Uterus (tissue), 4 donors: ENCODE data around the gene WNK3. TPM values are rescaled to one million over a fixed set of nuclear protein-coding genes. Genes with fewer than 3 reads are reported as not detected.

ENCODE experiments used
- DNase-seq, 2 donors: peaks; one replicate each; pipeline ENCODE4 v3.0.0-alpha.2; 2019 to 2020
- H3K27ac ChIP-seq, 2 donors: fragments of 200-600 bp; sonication (generic); 1 replicate in 1 of 2; 2 replicates in 1 of 2; pipeline ENCODE4 v1.5.1; 2016 to 2018
- H3K27me3 ChIP-seq, 2 donors: fragments of 200-600 bp; sonication (generic); one replicate each; pipeline ENCODE4 v1.5.1; 2018 to 2019; ENCODE audit warnings: control low read depth in 1 of 2
- H3K36me3 ChIP-seq, 2 donors: fragments of 200-600 bp; sonication (generic); one replicate each; pipeline ENCODE4 v1.5.1; 2019; ENCODE audit warnings: control low read depth in 1 of 2
- H3K4me1 ChIP-seq, 2 donors: fragments of 200-600 bp; sonication (generic); one replicate each; pipeline ENCODE4 v1.5.1; 2018 to 2019; ENCODE audit warnings: control low read depth in 1 of 2
- H3K4me3 ChIP-seq, 2 donors: fragments of 200-600 bp; sonication (generic); 1 replicate in 1 of 2; 2 replicates in 1 of 2; pipeline ENCODE4 v1.5.1; 2018 to 2019; ENCODE audit warnings: mild to moderate bottlenecking in 1 of 2
- H3K9me3 ChIP-seq, 2 donors: fragments of 200-600 bp; sonication (generic); one replicate each; pipeline ENCODE4 v1.5.1; 2019; ENCODE audit warnings: control low read depth in 1 of 2
- CTCF ChIP-seq, 4 experiments: fragments of 200-600 bp in 2 of 4; fragments of 450-650 bp in 2 of 4; sonication (generic) in 2 of 4; IDR thresholded peaks; one replicate each; pipeline ENCODE4 v1.5.1; 2016 to 2019; ENCODE audit warnings: antibody characterized with exemption in 4 of 4, mild to moderate bottlenecking in 2 of 4, moderate library complexity in 1 of 4
- POLR2A ChIP-seq, 2 donors: fragments of 450-650 bp; IDR thresholded peaks; one replicate each; pipeline ENCODE4 v1.6.1; 2016; ENCODE audit warnings: antibody characterized with exemption in 2 of 2, mild to moderate bottlenecking in 1 of 2, moderate library complexity in 1 of 2
- intact Hi-C: fragments of 100-400 bp; cut with DNase I; formaldehyde crosslinking; loops from one replicate; pipeline ENCODE4 v1.15.1; 2023; ENCODE audit warnings: low total_unique reads
- total RNA-seq, 4 donors: library from RNA; depleted of rRNA in 3 of 4; stranded (reverse); fragments of >200 nt in 3 of 4; gene quantifications; one replicate each; pipeline versions ENCODE4 v1.1.0 to v1.2.4, GENCODE V29; 2014 to 2023
- donor health status: DM: yes; HTN: yes; CAD: no.

Gene WNK3
- total RNA-seq, 4 donors from 2014 or later = 1.5 to 10.9 (median 4.0) TPM

- Histone ChIP-seq H3K4me1 (no peaks in the 10 kb centered on the region), H3K27ac (no peak overlapping the region), H3K4me3 (no peak overlapping the region), H3K27me3 (no peaks in the 10 kb centered on the region), H3K36me3 (no peaks in the 10 kb centered on the region), H3K9me3 (no peaks in the 10 kb centered on the region)
- DNase-seq = no peak
- intact Hi-C loops = no loop called here
- TF ChIP-seq POLR2A (IDR thresholded peaks at IDR 0.05) = no peak
- TF ChIP-seq CTCF (IDR thresholded peaks at IDR 0.05) = no peak
Measured at GRCh38 chrX:54177306-54177705, 180.5 kb downstream of the WNK3 start.

GRCh38 chrX:54173791-54174190 is 184.1 kb downstream of the WNK3 start:
- intact Hi-C loops = no loop called here
- TF ChIP-seq CTCF (IDR thresholded peaks at IDR 0.05) (no peak), POLR2A (IDR thresholded peaks at IDR 0.05) (no peak)
- H3K36me3 ChIP-seq = no peaks in the 10 kb centered on the region
- no peaks in the 10 kb centered on the region for H3K4me1 ChIP-seq
- no peak overlapping the region for H3K27ac ChIP-seq
- H3K9me3 ChIP-seq = no peaks in the 10 kb centered on the region
- no peak overlapping the region for H3K4me3 ChIP-seq
- H3K27me3 ChIP-seq = no peaks in the 10 kb centered on the region
- DNase-seq = no peak

GRCh38 chrX:54172455-54172854 is 185.4 kb downstream of the WNK3 start:
- intact Hi-C loops = no loop called here
- no peak overlapping the region for H3K4me3 ChIP-seq
- no peaks in the 10 kb centered on the region for H3K27me3 ChIP-seq
- DNase-seq = no peak
- H3K4me1 ChIP-seq = no peaks in the 10 kb centered on the region
- TF ChIP-seq POLR2A (IDR thresholded peaks at IDR 0.05) (no peak), CTCF (IDR thresholded peaks at IDR 0.05) (no peak)
- H3K27ac ChIP-seq = no peak overlapping the region
- H3K36me3 ChIP-seq = no peaks in the 10 kb centered on the region
- H3K9me3 ChIP-seq = no peaks in the 10 kb centered on the region

- no peak for DNase-seq
- Histone ChIP-seq H3K27me3 (no peaks in the 10 kb centered on the region), H3K4me1 (no peaks in the 10 kb centered on the region), H3K36me3 (no peaks in the 10 kb centered on the region), H3K27ac (peak overlapping the region in 1 of 2 donors; percentile 1), H3K9me3 (no peaks in the 10 kb centered on the region), H3K4me3 (no peak overlapping the region)
- intact Hi-C loops = no loop called here
- TF ChIP-seq POLR2A (IDR thresholded peaks at IDR 0.05) (no peak), CTCF (IDR thresholded peaks at IDR 0.05) (no peak)
Measured at GRCh38 chrX:54171527-54172250, 186.2 kb downstream of the WNK3 start.

GRCh38 chrX:54171091-54171490 is 186.8 kb downstream of the WNK3 start:
- intact Hi-C loops = no loop called here

More at GRCh38 chrX:54171091-54171490, 186.8 kb downstream of the WNK3 start:
- TF ChIP-seq CTCF (IDR thresholded peaks at IDR 0.05) (no peak), POLR2A (IDR thresholded peaks at IDR 0.05) (no peak)
- no peaks in the 10 kb centered on the region for H3K27me3 ChIP-seq
- H3K27ac ChIP-seq = no peak overlapping the region
- H3K9me3 ChIP-seq = no peaks in the 10 kb centered on the region
- H3K4me3 ChIP-seq = no peak overlapping the region
- no peaks in the 10 kb centered on the region for H3K36me3 ChIP-seq
- H3K4me1 ChIP-seq = no peaks in the 10 kb centered on the region
- DNase-seq = no peak
